ENCODE results near the gene PRMT2. TPM values are rescaled to one million over a fixed set of nuclear protein-coding genes. Genes with fewer than 3 reads are reported as not detected.

PRMT2 gene
- total and polyA plus RNA-seq, 2 donors (not counting 1 experiment from before 2014, with no cell fraction given): 152 to 169 TPM

GRCh38 chr21:46610018-46610701 lies 25.3 kb upstream of the PRMT2 start:
- Histone ChIP-seq H2AFZ (ENCODE audit: low read length) (no peak overlapping the region), H3K27me3 (ENCODE audit: control insufficient read depth, insufficient read depth, low read length) (peaks cover 8% of the 10 kb centered on the region), H3K36me3 (ENCODE audit: control insufficient read depth, insufficient read depth, low read length) (no peaks in the 10 kb centered on the region), H3K4me1 (ENCODE audit: control insufficient read depth, extremely low read depth, insufficient read depth, low read length) (no peaks in the 10 kb centered on the region), H4K20me1 (ENCODE audit: control insufficient read depth, extremely low read depth, insufficient read depth, low read length) (no peaks in the 10 kb centered on the region), H3K4me2 (ENCODE audit: extremely low read depth, insufficient read depth, low read length) (no peak overlapping the region), H3K9ac (ENCODE audit: insufficient read depth, low read length) (no peak overlapping the region), H3K4me3 (replicated peaks in 1 of 4; ENCODE audit: control extremely low read depth in 1 of 4, insufficient read depth in 1 of 4, low read depth in 3 of 4, low read length in 4 of 4) (no peak overlapping the region), H3K9me3 (ENCODE audit: control insufficient read depth, insufficient read depth, low read depth, low read length) (no peaks in the 10 kb centered on the region), H3K79me2 (ENCODE audit: control insufficient read depth, insufficient read depth, low read length) (no peaks in the 10 kb centered on the region), H3K27ac (ENCODE audit: insufficient read depth, low read length) (no peak overlapping the region)
- no peak for DNase-seq (ENCODE audit: low read depth in 2 of 2)
- TF ChIP-seq CTCF (conservative IDR thresholded peaks at IDR 0.05 in 1 of 2, IDR thresholded peaks at IDR 0.05 in 1 of 2; ENCODE audit: low read depth in 1 of 2, low read length in 2 of 2) (no peak), EZH2 (IDR thresholded peaks at IDR 0.05; ENCODE audit: low read length, missing control alignments) (no peak)

GRCh38 chr21:46613391-46613790 lies 22.1 kb upstream of the PRMT2 start:
- Histone ChIP-seq H4K20me1 (ENCODE audit: control insufficient read depth, extremely low read depth, insufficient read depth, low read length) (no peaks in the 10 kb centered on the region), H3K4me2 (ENCODE audit: extremely low read depth, insufficient read depth, low read length) (no peak overlapping the region), H3K27ac (ENCODE audit: insufficient read depth, low read length) (no peak overlapping the region), H3K27me3 (ENCODE audit: control insufficient read depth, insufficient read depth, low read length) (peaks cover 5% of the 10 kb centered on the region), H3K36me3 (ENCODE audit: control insufficient read depth, insufficient read depth, low read length) (no peaks in the 10 kb centered on the region), H3K4me3 (replicated peaks in 1 of 4; ENCODE audit: control extremely low read depth in 1 of 4, insufficient read depth in 1 of 4, low read depth in 3 of 4, low read length in 4 of 4) (no peak overlapping the region), H2AFZ (ENCODE audit: low read length) (no peak overlapping the region), H3K9ac (ENCODE audit: insufficient read depth, low read length) (no peak overlapping the region), H3K4me1 (ENCODE audit: control insufficient read depth, extremely low read depth, insufficient read depth, low read length) (no peaks in the 10 kb centered on the region), H3K79me2 (ENCODE audit: control insufficient read depth, insufficient read depth, low read length) (no peaks in the 10 kb centered on the region), H3K9me3 (ENCODE audit: control insufficient read depth, insufficient read depth, low read depth, low read length) (no peaks in the 10 kb centered on the region)
- no peak for DNase-seq (ENCODE audit: low read depth in 2 of 2)
- TF ChIP-seq CTCF (conservative IDR thresholded peaks at IDR 0.05 in 1 of 2, IDR thresholded peaks at IDR 0.05 in 1 of 2; ENCODE audit: low read depth in 1 of 2, low read length in 2 of 2): no peak
- TF ChIP-seq EZH2 (IDR thresholded peaks at IDR 0.05; ENCODE audit: low read length, missing control alignments): no peak

GRCh38 chr21:46616050-46616449 lies 19.4 kb upstream of the PRMT2 start:
- H3K4me1 ChIP-seq (ENCODE audit: control insufficient read depth, extremely low read depth, insufficient read depth, low read length): no peaks in the 10 kb centered on the region
- H3K79me2 ChIP-seq (ENCODE audit: control insufficient read depth, insufficient read depth, low read length): no peaks in the 10 kb centered on the region
- H4K20me1 ChIP-seq (ENCODE audit: control insufficient read depth, extremely low read depth, insufficient read depth, low read length): no peaks in the 10 kb centered on the region
- H3K4me3 ChIP-seq (replicated peaks in 1 of 4; ENCODE audit: control extremely low read depth in 1 of 4, insufficient read depth in 1 of 4, low read depth in 3 of 4, low read length in 4 of 4): no peak overlapping the region
- H3K9ac ChIP-seq (ENCODE audit: insufficient read depth, low read length): no peak overlapping the region
- no peaks in the 10 kb centered on the region for H3K36me3 ChIP-seq (ENCODE audit: control insufficient read depth, insufficient read depth, low read length)
- no peak for DNase-seq (ENCODE audit: low read depth in 2 of 2)
- no peaks in the 10 kb centered on the region for H3K9me3 ChIP-seq (ENCODE audit: control insufficient read depth, insufficient read depth, low read depth, low read length)
- H2AFZ ChIP-seq (ENCODE audit: low read length): no peak overlapping the region
- no peak overlapping the region for H3K27ac ChIP-seq (ENCODE audit: insufficient read depth, low read length)
- TF ChIP-seq CTCF (conservative IDR thresholded peaks at IDR 0.05 in 1 of 2, IDR thresholded peaks at IDR 0.05 in 1 of 2; ENCODE audit: low read depth in 1 of 2, low read length in 2 of 2) (no peak), EZH2 (IDR thresholded peaks at IDR 0.05; ENCODE audit: low read length, missing control alignments) (no peak)
- H3K27me3 ChIP-seq (ENCODE audit: control insufficient read depth, insufficient read depth, low read length): no peaks in the 10 kb centered on the region
- no peak overlapping the region for H3K4me2 ChIP-seq (ENCODE audit: extremely low read depth, insufficient read depth, low read length)
